Occipital lobe (tissue), 2 donors: Measurements from ENCODE around the gene GRN. TPM values are rescaled to one million over a fixed set of nuclear protein-coding genes. Genes with fewer than 3 reads are reported as not detected.

Experiments used
- DNase-seq: peaks from one replicate; lab custom pipeline; 2025; lab: John Stamatoyannopoulos, UW
- total RNA-seq: library from RNA; depleted of rRNA; stranded (reverse); fragments of >200 nt; gene quantifications from one replicate; pipeline ENCODE4 v1.2.3, GENCODE V29; 2014

Gene GRN
- total RNA-seq: 32.3 TPM

GRCh38 chr17:44344939-44345453 is at the start of gene GRN:
TSS of gene GRN (plus strand) at chr17:44345302. CDS start at chr17:44349165, 3,863 bp downstream.
- DNase-seq: peak; percentile 98

DNA sequence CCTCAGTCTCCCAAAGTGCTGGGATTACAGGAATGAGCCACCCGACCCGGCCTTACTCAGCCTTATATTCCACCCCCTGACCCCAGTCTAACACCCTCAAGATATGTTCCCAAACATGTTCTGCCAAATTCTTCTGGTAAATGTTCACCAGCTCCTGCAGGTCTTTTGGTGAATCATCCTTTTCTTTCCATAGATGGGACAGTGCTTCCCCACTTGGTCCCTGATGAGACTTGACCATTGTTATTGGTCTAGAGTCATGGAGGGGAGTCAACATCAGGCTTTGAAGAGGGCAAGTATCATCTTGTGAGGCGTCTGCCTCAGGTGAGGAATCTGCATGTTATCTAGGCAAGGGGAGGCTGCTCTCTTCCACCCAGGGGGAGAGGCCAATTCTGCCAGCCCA is 47.1 kb upstream of the GRN start:
- DNase-seq: no peak

GRCh38 chr17:44304651-44305050 is 40.5 kb upstream of the GRN start:
- DNase-seq: no peak

- DNase-seq: peak; percentile 77
These were observed 37.5 kb upstream of the GRN start for GRCh38 chr17:44307387-44308186.

- peak; percentile 94 for DNase-seq
These were observed 36.7 kb upstream of the GRN start, which contains the start of gene RUNDC3A for GRCh38 chr17:44308320-44308818. TSS of gene RUNDC3A (plus strand) at chr17:44308601. CDS start at chr17:44308833, 232 bp downstream.

- DNase-seq: no peak
These were observed 36.2 kb upstream of the GRN start for GRCh38 chr17:44308865-44309264.

GRCh38 chr17:44309472-44309871 is 35.6 kb upstream of the GRN start:
- no peak for DNase-seq

- no peak for DNase-seq
These were observed 34.9 kb upstream of the GRN start for GRCh38 chr17:44310188-44310587.

DNA sequence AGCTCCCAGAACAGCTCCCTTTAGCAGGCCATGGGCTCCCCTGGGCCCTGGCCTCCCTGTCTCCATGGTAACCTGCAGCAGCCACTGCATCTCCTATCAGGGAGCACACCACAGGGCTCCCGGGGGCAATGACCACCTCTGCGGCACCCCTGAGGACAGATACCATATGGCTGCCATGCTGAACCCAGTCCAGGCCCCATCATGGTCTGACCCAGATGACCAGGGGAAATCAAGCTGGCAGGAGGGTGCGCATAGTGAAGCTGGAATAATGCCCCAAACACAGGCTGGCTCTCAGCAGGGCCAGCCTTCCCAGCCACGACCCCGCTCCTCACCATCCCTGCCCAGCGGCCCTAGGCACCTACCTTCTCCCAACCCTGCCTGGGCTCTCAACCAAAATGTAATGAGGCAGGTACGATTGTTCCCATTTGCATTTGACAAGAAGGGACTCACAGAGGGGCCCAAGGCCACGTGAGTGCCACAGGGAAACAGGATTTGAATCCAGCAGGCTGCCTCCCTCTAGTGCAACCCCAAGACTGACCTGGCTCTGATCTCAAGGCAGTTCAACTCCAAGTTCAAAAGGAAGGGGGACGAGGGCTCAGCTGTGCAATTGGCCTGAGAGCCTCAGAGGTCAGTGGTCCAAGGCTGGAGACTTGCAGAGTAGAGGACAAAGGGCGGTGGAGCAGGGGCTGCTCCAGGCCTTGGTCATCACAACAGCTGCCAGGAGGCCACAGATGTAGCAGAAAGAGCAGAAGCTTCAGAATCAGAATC is 34.3 kb upstream of the GRN start:
- no peak for DNase-seq

DNA sequence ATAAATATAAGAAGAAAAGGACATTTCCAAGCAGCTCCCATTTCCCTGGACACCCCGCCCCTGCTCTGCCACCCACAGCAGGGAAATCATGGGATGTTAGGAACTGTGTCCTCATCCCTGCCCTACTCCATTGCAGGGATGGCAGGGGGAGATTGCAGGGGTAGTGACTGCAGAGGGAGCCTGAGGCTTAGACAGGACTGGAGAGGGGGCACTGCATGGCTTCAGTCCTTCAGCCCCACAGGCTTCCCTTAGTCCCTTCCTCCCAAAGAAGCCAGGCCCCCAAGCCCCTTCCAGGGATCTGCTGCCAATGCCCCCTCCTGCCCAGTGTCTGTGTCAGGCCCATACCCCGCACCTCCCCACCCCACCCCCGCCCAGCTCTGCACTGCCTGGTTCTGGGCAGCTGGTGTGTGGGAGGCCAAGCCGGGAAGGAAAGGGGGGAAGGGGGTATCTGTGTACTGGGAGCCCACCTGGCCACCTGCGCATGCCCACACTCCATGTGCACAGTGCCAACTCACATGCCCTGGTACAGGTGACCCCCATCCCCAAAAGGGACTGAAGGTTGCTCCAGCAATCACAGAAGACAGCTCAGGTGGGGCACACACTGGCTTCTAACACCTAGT is 33.4 kb upstream of the GRN start:
- no peak for DNase-seq

DNA sequence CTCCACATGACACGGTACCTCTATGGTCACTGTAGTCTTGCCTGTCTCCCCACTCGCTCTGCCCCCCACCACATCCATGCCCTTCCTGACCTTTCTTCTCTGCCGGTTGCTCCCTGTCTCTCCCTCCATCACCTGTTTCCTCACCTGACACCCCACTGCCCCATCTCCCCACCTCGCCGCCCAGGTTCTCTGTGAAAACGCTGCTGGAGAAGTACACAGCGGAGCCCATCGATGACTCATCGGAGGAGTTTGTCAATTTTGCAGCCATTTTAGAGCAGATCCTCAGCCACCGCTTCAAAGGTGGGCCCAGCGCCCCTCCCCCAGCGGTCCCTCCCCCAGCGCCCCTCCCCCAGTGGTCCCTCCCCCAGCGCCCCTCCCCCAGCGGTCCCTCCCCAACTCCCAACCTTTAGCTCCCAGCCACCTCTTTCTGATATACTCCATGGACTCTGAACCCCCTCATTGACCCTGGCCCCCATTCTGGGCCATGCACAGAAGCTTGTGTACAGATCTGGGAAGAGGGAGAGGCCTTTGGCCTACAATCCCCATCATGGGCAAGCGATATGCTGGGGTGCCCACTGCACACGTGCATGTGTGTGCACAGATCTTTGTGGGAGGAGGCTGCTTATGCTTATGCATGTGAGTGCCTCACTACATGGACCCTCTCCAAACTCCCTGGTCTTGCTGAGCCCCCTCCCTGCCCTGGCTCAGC is 32.6 kb upstream of the GRN start:
- DNase-seq: no peak

- no peak for DNase-seq
These were observed 31.1 kb upstream of the GRN start for GRCh38 chr17:44314031-44314430.

DNA sequence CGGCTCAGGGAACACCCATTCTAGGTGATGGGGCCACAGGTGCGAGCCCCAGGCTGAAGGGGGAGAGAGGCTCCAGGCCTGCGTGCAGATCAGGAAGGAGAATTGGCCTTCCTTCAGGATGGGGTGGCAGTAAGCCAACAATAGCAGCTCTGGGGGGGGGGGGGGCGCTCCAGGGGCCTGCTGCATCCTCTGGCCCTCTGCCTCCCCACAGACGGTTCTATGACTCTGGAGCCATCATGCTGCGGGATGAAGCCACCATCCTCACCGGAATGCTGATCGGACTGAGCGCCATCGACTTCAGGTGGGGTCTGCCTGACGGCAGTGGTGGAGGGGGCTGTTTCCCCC is 30.6 kb upstream of the GRN start:
- DNase-seq: no peak

GRCh38 chr17:44314869-44315661 is 30.0 kb upstream of the GRN start:
- DNase-seq: peak; percentile 28

GRCh38 chr17:44315760-44316731 is 29.1 kb upstream of the GRN start:
- DNase-seq: no peak

DNA sequence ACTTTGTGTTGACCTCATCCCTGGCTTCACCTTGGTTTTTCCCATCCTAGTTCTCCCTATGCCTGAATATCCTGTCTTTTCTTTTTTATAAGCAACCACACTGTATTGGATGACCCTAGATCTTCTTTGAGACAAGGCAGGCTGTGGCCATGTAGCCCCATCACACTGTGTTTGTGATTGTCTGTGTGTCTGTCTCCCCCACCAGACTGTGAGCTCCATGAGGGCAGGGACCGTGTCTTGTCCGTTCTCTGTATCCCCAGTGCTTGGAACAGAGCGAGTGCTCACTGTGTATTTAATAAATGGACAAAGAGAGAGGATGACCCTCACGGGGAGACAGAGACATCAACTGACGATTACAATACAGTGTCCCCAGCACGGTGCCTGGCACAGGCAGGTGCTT is 27.6 kb upstream of the GRN start:
- DNase-seq: no peak

GRCh38 chr17:44318077-44318892 is 26.8 kb upstream of the GRN start:
- DNase-seq: no peak

DNA sequence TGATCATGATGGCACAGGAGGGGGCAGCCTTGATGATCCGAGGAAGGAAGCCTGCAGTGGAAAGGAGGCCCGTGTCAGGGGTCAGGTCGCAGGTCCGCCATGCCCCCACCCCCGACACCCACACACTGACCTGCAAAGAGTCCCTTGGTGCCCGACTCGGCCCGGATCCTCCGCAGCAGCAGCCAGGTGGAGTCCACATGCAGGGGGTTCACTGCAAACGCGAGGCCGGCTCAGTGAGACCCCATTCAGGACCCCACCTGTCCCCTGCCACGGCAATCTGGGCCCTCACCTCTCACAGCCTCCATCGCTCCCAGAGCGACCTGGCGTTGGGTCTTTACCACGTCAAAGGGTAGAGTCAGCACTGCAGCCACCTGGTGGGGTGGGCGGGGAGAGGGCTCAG is 25.0 kb upstream of the GRN start:
- DNase-seq: no peak
